NCI-H2196 (cell line): ENCODE data around the gene SF3B6.
"Not testable (repeated sequence)": the region's sequence is repeated elsewhere in the genome, so short reads cannot be mapped to it uniquely, and the experiment has no call there.

Experiments
- DNase-seq: peaks from one replicate; lab custom pipeline; 2025; ENCODE audit not compliant: unreplicated experiment; lab: John Stamatoyannopoulos, UW

SF3B6 gene, protein sequence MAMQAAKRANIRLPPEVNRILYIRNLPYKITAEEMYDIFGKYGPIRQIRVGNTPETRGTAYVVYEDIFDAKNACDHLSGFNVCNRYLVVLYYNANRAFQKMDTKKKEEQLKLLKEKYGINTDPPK

DNA sequence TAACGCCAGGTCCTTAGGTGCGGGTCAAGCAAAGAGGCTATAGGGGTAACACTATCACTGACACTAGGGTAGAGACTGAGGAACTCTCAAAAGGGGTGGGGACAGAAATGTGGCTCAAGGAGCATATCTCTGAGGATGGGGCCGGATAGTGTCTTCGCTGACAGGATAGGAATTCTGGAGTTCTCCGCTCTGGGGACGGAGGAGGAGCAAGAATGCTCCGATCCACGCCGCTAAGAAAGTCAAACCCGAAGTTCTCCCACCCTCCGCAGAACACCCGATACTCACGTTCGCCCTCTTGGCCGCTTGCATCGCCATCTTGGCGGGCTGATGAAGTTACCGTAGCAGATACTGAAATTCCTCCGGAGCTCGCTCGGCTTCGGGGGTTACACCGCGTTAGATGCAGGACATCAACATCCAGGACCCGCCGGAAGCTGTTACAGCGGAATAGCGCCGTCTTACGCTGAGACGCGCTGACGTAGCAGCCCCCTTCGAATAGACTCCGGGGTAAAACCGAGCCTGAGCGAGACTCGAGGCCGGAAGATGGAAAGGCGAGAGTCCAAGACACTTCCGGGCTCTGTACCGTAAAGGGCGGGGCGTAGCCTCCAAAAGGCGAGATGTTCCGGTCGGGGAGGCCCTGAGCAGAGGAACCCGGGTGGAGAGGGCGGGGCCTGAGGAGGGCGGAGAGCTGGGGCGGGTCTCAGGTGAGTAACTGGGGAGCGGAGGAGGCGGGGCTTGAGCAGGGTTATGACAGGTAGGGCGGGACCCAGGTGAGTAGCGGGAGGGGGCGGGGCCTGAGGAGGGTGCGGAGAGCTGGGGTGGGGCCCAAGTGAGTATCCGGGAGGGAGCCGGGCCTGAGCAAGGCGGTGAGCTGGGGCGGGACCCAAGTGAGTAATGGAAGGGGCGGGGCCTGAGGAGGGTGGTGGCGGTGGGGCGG lies at the start of gene SF3B6:
TSS of gene SF3B6 (minus strand) at position 412 of the 934 bp plus-strand sequence. CDS start at position 315, 97 bp downstream.
- peak; percentile 99 for DNase-seq

DNA sequence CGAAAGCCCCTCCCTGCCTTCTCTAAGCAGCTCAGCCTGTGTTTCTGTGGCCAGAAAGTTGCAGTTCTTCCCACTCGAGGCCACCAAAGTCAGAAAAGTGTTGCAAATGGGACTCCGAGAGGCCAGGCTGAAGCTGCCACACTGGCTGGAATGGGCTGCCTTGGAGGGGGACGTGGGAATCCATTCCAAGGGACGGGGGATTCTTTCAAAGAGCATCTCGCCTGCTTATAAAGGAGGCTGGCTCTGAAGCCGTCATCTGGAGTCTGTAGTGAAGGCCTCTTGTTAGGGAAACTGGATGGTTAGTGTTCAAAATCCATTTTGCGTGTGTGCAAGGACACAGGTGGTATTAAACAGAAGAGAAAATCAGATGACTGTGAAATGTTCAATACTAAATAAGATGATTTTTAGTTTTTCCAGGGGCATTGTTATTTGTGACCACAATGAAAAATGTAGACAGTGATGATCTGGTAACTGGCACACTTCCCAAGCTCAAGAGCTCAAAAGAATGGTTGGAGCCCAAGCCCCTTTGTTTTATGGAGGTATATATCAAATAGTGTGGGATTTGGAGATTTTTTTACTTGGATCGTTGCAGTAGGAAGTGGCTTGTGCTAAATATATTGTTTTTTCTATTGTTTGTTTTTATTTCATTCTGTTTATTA lies 47.9 kb upstream of the SF3B6 start:
- peak; percentile 54 for DNase-seq

GRCh38 chr2:24123195-24123921 lies 47.2 kb upstream of the SF3B6 start, which contains the start of the genes FAM228B and PFN4:
Gene FAM228B, plus strand, starts transcription at chr2:24123469. Its CDS starts 893 bp downstream, at chr2:24124362.
Gene PFN4, minus strand, starts transcription at chr2:24123334. Its CDS starts 799 bp downstream, at chr2:24122535.
- DNase-seq, result peak; percentile 71

DNA sequence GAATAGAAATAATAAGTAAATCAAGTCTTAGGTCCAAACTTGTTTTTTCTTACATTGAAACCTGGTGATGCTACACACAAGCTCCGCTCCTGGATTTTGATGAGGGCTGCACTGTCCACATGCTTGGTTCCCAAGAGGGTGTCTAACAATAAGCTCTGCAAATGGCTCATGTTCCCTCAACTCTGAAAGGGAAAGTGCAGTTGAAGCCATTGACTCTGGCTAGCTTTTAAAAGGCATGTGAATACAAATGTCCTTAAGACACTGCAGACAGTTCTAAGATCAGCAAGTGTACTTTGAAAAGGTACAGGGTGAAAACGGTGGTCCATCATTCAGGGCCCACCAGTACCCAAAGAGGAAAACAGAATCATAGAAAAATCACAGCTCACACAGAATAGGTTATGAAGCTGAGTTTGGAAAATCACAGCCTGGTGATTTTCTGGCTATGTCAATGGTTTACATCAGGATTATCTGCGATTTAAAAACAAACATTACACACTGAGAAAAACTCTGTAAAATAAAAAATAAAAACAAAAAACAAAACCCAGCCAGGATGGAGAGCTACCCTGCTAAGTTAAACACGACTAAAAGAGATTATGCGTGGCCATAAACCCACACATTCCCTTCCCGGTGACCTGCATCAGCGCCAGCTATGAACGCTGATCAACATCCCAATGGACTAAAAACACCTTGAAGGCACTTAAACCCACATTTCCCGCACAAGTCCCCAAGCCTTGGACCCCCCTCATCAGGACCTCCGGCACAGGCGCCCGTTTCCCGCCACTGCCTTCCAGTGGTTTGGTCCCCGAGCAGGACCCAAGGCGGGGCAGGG lies 46.5 kb upstream of the SF3B6 start:
- DNase-seq, result peak; percentile 46

DNA sequence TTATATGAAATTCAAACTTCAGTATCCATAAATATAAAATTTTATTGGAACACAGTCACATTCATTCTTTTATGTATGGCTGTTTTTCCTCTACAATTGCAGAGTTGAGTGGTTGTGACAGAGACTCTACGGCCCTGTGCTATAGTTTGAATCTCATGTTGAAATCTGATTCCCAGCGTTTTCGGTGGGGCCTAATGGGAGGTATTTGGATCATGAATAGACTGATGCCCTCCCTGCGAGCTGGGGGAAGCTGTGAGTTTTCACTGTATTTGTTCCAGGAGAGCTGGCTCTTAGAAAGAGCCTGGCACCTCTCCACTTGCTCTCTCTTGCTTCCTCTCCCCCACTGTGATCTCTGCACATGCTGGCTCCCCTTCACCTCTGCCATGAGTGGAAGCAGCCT lies 45.3 kb upstream of the SF3B6 start:
- DNase-seq, result no peak

- no peak for DNase-seq
These were observed 44.9 kb upstream of the SF3B6 start for GRCh38 chr2:24121066-24121465.

DNA sequence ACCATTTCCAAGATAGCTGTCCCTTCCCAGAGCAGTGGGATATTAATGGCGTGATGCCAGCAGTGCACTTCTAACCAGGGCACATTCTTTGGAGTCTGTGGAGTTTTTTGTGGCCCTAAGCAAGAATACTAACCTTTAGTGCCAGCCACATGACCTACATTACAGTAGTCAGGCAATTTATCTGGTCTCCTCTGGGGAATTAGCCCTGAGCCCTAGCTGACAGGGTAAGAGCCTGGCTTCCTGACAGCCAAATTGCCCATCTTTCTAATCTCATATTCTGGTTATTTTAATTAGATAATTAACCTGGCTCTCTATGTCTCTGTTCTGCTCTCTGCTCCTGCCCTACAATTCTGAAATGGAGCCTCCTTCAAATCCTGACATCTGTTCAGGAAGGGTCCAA lies 41.8 kb upstream of the SF3B6 start:
- no peak for DNase-seq

GRCh38 chr2:24115057-24115456 lies 38.9 kb upstream of the SF3B6 start:
- DNase-seq, result no peak

GRCh38 chr2:24111407-24111901 lies 35.3 kb upstream of the SF3B6 start:
- no peak for DNase-seq

- DNase-seq, result no peak
These were observed 34.7 kb upstream of the SF3B6 start for GRCh38 chr2:24110660-24111303.

DNA sequence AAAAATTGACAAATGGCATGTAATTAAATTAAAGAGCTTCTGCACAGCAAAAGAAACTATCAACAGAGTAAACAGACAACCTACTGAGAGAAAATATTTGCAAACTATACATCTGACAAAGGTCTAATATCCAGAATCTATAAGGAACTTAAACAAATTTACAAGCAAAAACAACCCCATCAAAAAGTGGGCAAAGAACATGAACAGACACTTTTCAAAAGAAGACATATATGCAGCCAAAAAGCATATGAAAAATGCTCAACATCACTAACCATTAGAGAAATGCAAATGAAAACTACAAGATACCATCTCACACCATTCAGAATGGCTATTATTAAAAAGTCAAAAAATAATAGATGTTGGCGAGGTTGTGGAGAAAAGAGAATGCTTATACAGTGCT lies 33.3 kb upstream of the SF3B6 start:
- DNase-seq, result not testable (repeated sequence)

- no peak for DNase-seq
These were observed 31.2 kb upstream of the SF3B6 start for GRCh38 chr2:24107336-24107735.

GRCh38 chr2:24106786-24107185 lies 30.7 kb upstream of the SF3B6 start:
- DNase-seq, result no peak

DNA sequence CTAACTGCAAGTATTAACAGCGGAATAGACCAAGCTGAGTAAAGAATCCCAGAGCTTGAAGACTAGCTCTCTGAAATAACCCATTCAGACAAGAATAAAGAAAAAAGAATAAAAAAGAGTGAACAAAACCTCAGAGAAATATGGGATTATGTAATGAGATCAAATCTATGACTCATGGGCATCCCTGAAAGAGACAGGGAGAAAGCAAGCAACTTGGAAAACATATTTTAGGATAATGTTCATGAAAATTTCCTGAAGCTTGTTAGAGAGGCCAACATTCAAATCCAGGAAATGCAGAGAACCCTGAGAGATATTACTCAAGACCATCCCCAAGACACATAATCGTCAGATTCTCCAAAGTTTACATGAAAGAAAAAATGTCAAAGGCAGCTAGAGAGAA lies 29.7 kb upstream of the SF3B6 start:
- no peak for DNase-seq

DNA sequence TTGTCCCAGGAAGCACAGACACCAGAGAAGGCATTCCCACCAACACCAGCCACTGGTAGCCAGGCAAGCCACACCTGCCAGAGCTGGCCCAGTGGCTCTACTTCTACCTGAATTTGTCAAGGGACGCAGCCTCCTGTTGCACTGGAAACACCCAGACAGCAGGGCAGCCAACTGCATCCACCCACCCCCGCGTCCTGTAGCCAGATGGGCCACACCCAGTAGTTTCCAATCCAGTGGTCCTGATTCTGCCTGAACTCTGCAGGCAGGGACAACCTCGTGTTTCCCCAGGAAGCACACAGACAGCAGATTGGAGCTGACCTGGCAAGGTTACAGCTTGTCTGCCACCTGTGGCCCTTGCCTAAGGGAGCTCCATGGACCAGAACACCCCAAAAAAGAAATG lies 28.8 kb upstream of the SF3B6 start:
- no peak for DNase-seq

DNA sequence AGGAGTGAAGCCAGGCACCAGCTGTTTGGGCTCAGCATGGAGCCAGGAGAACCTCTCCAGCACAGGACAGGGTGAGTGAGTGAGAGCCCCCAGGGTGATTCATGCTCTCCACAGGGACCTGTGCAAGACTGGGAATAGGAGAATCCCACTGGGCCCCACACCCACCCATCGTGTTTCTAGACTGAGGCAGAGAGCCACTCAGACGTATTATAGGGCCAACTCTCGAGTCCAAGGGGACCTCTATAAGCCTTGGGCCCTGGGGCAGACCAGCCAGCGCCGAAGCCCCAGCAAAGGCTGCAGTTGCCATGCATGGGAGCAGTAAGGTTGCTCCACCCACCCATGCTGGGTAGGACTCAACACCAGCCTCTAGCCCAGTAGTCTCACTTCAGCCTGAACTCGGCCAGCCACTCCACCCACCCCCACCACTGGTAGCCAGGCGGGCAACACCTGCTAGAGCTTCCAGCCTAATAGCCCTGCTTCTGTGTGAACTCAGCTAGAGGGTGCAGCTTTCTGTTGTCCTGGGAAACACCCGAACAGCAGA lies 28.1 kb upstream of the SF3B6 start:
- no peak for DNase-seq

DNA sequence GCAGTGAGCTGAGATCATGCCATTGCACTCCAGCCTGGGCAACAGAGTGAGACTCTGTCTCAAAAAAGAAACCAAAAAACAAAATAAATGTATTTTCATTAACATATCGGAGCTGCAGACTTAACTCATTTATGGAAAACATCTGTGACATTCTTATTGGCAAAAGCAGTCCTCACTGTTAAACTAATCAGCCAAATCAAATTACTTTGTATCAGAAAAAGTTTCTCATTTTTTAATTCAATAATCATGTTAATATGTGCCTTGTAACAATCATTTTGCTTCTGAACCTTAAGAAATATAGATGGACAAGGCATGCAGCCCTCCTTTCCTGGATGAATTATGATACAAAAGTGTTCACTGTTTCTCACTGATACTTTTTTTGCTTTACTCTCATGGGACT lies 26.6 kb upstream of the SF3B6 start:
- DNase-seq, result no peak

DNA sequence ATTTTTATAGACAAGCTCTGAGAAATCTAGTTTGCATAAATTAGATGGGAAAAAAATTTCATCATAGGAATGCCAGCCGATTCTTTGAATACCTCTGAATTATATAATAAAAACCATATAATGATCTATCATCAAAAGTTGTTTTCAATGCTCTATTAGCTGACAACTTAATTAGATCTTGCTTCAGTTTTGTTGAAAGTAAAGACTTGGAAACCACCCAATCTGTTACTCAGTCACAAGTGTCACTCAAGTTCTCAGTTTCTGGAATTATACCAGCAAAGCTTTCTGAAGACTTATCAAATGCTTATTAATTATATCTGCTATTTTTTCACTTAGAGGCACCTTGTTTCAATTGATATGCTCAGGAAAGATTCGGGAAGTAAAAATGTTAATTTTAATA lies 25.9 kb upstream of the SF3B6 start:
- DNase-seq, result no peak

GRCh38 chr2:24100732-24101131 lies 24.6 kb upstream of the SF3B6 start:
- DNase-seq, result not testable (repeated sequence)
